HG02852 (cell line): ENCODE measurements around the gene LRRFIP1.

Experiments used
- ATAC-seq: cut with Tn5 transposase; IDR thresholded peaks from one replicate; pipeline ENCODE4 v1.9.1; 2021; ENCODE audit warnings: mild to moderate bottlenecking, moderate library complexity; ENCODE audit not compliant: unreplicated experiment

The LRRFIP1 gene

DNA sequence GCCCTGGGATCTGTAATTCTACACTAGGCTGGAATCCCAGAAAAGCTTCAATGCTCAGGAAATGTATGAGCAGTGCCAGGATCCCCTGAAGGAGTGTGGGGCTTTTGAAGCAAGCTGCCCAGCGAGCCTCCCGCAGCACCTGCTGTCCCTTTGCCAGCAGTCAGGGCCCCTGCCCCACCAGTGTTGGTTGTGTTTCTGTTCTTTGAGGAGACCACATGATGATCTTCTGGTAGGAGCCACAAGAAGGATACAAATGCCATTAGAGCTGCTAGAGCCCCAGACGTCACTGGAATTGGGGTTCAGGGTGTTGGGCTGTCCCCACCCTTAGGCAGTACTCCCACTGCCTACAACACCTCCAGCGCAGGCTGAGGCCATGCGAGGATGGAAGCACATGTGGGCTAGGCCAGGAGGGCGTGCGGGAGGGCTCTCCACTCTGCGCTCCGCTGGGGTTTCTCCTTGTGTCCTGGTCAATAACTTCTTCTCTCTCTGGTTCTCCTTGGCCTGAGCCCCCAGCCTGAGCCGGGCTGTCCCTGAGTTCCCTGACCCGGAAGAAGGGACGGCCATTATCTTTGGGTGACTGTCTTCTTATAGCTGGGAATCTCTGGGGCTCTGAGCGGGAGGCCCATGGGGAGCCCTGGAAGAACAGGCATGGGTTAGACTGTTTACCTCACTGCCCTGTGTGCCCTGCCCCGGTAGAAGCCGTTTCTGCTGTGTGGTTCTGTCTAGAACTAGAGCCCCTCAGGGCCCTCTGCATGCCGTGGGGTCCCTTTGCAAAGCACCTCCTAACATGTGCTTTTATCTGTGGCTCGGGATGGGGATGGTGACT is 73.9 kb downstream of the LRRFIP1 start:
- no peak for ATAC-seq

DNA sequence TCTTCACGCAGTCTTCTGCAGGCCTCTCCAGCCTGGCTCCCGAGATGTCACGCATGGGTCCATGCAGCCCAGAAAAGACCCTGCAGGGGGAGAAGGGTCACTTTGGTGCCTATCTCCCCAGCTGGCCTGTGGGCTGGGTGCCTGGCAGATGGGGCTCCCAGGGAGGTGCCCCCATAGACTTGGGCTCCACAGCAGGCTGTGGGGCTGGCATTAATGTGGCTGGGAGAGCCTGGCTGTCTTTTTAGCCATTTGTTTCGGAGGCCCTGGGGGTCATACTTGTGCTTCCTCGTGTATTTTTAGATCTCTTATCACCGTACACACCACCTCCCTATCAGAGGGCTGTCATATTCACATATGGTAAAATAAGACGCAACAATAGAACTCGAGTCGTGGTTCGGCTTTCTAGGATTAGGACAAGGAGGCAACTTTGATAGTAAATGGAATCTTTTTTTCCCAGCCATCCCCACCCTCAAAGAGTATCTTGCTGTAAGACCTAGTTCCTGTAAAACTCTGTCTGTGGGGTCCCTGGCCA is 74.5 kb downstream of the LRRFIP1 start:
- no peak for ATAC-seq

- ATAC-seq: no peak
Observed at GRCh38 chr2:237702441-237703391, 75.3 kb downstream of the LRRFIP1 start.

- no peak for ATAC-seq
Observed at GRCh38 chr2:237704501-237705434, 77.4 kb downstream of the LRRFIP1 start.

DNA sequence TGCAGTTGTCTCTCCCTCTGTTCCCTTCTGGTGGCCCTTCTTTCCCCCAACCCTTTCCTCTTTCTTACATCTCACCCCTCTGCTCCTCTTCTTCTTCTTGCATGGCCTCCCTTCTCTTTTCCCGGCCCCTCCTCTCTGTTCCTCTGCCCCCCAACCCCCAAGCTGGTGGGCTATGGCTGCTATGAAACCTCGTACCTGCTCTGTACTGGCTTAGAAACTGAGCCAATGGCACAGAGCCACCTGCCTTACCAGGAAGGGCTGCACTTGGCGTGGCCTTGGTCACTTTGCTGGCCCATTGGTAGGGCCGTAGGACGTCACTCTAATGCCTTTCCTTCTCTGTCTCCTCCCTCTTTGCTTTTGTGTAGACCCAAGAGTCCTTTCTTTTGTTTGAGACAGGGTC is 78.9 kb downstream of the LRRFIP1 start:
- ATAC-seq: no peak

DNA sequence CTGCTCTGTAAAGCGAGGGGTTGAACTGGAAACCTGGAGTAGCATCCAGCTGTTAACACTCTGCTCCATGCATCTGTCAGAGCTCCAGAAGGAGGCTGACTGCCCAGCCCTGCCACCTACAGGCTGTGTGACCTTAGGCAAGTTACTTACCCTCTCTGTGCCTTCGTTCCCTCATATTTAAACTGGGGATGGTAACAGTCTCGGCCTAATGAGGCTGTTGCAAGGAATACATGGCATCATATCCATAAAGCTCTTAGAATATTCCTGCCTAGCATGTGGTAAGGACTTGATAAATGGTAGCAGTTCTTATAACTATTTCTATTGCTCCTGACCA is 80.6 kb downstream of the LRRFIP1 start:
- ATAC-seq: no peak

GRCh38 chr2:237708491-237708890 is 81.1 kb downstream of the LRRFIP1 start:
- ATAC-seq: no peak

- ATAC-seq: no peak
Observed at GRCh38 chr2:237708961-237709360, 81.6 kb downstream of the LRRFIP1 start.

DNA sequence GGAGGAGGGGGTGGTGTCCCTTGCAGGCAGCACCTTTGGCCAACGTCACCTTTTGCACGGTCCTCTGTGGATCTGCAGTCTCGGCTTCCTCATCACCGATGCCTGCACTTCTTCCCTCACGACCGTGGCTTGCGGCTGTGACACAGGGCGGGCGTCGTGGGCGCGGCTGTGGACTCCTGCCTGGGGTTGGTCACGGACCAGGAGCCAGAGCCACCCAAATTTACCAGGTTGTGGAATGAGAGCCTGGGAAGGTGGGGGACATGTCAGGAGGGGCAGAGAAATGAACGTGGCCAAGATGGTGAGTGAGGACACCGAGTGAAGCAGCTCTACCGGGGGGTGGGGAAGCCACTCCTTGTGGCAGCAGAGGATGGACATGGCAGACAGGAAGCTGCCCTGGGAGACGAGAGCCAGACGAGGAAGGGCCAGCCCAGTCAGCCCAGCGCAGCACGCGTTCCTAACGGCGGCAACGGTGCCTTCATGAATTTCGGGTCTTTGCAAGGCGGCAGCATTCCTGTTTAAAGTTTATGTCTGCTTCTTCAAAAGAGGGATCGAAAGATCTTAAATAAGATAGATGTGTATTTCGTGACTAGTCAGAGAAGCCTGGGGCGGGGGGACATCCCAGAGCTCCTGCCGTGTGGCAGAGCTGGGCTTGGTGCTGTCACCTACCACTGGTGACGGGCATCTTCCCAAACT is 84.2 kb downstream of the LRRFIP1 start:
- no peak for ATAC-seq

DNA sequence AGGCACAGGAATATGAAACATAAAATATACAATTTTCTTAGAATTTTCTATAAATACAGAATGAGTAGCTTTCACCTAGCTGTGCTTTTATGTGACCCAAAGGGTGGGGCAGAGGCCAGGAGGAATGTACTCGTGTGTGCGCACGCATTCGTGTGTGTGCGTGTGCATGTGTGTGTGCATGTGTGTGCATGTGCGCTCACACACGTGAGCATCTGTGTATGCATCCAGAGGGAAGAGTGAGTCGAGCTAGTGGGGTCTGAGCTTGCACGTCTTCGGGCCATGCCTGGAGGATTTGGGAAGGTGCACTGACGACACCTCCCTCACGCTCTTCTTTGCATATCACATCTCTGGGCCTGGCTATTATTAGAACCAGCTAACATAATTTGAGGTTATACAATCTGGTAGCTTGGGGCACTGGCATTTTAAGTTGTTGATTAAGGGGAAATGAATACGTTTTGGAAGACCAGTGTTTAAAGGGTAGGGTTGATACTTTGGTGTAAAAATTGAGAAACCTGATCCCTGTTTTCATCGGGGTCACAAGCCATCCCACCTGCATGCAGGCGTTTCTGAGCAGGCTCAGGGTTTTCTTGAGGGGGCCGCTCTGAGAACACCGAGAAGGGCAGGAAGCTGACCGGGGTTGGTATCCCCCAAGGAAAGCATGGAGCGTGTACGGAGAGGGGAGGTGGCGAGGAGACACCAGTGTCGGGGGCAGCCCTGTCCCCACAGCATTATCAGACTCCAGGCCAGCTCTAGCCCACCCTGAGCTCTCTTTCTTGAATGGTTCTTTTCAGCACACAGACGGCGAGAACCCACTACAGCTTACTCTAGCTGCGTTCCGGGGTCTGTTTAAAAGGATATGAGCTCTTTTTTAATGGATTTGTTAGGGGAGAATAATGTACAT is 85.3 kb downstream of the LRRFIP1 start:
- no peak for ATAC-seq

DNA sequence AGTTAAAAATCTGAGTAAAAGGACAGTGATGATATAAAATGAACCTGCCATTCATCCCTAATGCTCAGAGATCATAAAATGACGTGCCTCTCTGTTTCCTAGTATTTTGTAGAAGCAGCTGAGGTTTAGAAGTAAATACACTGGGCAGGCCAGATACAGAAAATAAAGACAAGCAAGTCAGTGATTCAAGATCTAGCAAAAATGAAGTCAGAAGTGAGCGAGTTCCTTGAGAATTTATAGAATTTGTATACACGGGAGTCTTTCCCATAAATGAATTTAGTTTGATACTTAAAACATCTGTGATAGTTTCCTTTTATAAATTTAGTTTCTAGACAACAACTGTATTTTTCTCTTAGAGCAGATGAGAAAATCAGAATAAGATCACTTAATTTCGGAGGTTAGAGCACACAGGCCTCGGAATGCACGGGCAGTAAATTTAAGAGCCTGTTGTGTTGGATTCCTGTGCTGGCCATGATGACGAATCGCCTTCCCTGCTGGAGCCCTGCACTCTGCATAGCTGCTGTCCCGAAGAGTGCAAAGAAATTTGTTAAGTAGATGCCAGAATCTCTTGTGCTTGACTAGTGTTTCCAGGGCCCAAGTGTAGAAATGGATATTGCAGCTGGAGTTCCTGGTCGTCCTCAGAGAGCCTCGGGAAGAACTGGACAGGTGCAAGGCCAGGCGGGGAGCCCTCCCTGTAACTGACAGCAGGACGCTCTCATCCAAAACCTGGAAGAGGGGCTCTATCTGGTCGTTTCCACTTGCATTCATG is 87.5 kb downstream of the LRRFIP1 start:
- ATAC-seq: no peak

- ATAC-seq: no peak
Observed at GRCh38 chr2:237715459-237715947, 88.1 kb downstream of the LRRFIP1 start.

GRCh38 chr2:237716011-237716410 is 88.6 kb downstream of the LRRFIP1 start:
- no peak for ATAC-seq

DNA sequence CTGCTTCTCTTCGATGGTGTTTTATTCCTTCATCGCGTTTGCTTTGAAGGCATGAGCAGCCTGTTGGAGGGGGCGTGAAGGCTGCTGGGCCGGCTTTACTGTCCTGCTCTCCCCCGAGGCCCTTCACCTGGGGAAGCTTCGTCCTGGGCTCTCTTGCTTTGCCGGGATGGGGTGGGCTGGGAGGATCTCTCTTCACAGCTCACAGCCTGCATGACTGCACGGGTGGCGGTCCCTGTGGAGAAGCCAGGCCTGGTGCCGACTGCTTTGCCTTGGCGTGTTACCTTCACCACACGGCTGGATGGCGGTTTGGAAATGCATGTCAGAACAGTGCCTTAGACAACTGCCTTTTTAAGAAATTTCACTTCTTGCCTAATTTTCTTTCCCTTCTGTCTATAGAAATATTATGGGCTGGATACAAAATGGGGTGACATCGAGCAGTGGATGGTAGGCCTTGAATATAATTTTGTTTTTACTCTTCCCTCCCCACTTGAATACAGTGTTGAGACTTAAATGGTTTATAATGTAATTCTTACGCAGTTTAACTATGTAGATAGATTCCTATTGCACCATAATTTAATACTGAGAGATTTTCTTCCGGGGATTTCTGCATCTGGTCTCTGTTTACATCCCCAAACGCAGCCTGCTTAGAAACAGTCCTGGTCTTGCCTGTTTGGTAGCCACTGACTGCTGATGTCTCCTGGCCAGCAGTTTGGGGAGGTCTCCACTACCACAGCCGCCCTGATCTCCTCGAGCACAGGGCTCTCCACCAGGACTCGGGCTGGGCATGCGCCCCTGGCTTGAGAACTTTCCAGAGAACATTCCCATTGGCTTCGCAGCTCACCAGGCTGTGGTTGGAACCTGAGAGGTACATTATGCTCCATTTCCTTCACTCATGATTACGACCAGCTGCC is 90.2 kb downstream of the LRRFIP1 start:
- no peak for ATAC-seq

DNA sequence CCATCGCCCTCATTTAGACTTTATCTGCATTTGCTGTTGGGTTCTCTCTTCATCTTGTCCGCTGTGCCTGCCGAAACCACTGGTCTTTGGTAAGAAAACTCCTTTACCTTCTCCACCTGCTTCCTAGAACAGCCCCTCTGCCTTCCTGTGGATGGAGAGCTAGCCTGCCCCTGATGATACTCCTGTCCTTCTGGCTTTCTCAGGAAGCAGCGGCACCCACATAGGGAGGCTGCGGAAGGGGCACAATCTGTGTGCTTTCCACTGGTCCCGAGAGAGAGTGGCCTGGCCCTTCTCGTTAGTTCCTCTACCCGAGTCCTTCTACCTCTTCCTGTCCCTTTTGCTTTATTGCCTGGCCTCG is 90.9 kb downstream of the LRRFIP1 start:
- no peak for ATAC-seq

DNA sequence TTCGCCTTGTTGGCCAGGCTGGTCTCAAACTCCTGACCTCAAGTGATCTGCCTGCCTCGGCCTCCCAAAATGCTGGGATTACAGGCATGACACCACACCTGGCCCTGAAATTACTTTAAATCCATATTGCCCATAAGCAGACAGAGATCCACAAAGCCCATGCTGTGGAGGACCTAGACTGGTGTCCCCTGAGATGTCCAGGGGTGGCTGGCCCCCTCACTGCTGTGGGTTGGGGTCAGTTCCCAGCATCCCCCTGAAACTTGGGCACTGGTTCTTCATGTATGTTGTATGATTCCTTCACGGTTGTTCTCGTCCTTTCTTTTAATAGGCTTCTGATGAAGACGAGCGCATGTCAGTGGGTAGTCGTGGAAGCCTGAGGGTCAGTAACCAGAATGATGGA is 93.1 kb downstream of the LRRFIP1 start:
- ATAC-seq: no peak

DNA sequence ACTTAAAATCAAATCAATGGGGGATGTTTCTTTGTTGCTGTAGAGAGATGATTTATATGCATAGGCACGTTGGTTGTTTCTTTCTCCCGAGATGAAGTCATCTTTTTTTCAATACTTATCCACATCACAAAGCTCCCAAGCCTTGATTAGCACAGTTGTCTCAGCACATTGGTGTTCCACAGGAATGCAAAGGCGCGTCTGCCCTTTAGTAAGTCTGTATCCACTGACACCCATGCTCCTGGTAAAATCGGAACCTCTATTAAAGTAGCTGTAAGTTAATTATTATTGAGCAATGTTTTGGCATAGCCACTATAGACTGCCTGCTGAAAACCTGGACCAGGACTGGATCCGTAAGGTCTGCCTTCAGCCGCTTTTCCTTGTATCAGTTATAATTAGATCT is 93.6 kb downstream of the LRRFIP1 start:
- no peak for ATAC-seq
